Measurements from ENCODE around the gene TBXAS1. TPM values are rescaled to one million over a fixed set of nuclear protein-coding genes. Genes with fewer than 3 reads are reported as not detected.
A peak's percentile ranks its signal among the peaks of the same experiment; 100 is the strongest.

The TBXAS1 gene
- polyA plus RNA-seq, 3 donors from 2014 or later = 59.6 to 93.3 (median 68.7) TPM

- H3K4me1 Mint-ChIP-seq = peaks cover 23 to 40% of the 10 kb centered on the region in 2 donors
- peak overlapping the region in 2 of 5 donors; percentile 19 to 47 for H3K4me3 Mint-ChIP-seq
- no peaks in the 10 kb centered on the region for H3K9me3 Mint-ChIP-seq
- H3K27ac Mint-ChIP-seq = peak overlapping the region in 4 of 6 donors; percentile 22 to 83 (median 60)
- H3K27me3 Mint-ChIP-seq (ENCODE audit: low read depth in 3 of 3) = peaks cover 0 to 8% (median 5%) of the 10 kb centered on the region in 3 donors
- peaks cover 21 to 50% (median 34%) of the 10 kb centered on the region in 3 donors for H3K36me3 Mint-ChIP-seq
- DNase-seq = no peak
Measured at GRCh38 chr7:140035400-140036223, 206.5 kb downstream of the TBXAS1 start.

- peaks cover 0 to 8% (median 1%) of the 10 kb centered on the region in 3 donors for H3K27me3 Mint-ChIP-seq (ENCODE audit: low read depth in 3 of 3)
- no peaks in the 10 kb centered on the region for H3K9me3 Mint-ChIP-seq
- H3K27ac Mint-ChIP-seq = peak overlapping the region in 5 of 6 donors; percentile 40 to 71 (median 56)
- H3K36me3 Mint-ChIP-seq = peaks cover 25 to 52% (median 33%) of the 10 kb centered on the region in 3 donors
- DNase-seq = peak; percentile 12 to 28 (median 14)
- H3K4me3 Mint-ChIP-seq = peak overlapping the region in 2 of 5 donors; percentile 17 to 53
- H3K4me1 Mint-ChIP-seq = peaks cover 23 to 46% of the 10 kb centered on the region in 2 donors
Measured at GRCh38 chr7:140036224-140036962, 207.3 kb downstream of the TBXAS1 start.

GRCh38 chr7:140039066-140039465, 210.0 kb downstream of the TBXAS1 start:
- H3K36me3 Mint-ChIP-seq = peaks cover 25 to 47% (median 34%) of the 10 kb centered on the region in 3 donors
- peaks cover 19 to 41% of the 10 kb centered on the region in 2 donors for H3K4me1 Mint-ChIP-seq
- no peak overlapping the region for H3K4me3 Mint-ChIP-seq
- DNase-seq = no peak
- H3K9me3 Mint-ChIP-seq = no peaks in the 10 kb centered on the region
- peak overlapping the region in 2 of 6 donors; percentile 18 to 70 for H3K27ac Mint-ChIP-seq
- H3K27me3 Mint-ChIP-seq (ENCODE audit: low read depth in 3 of 3) = peaks cover 0 to 8% (median 1%) of the 10 kb centered on the region in 3 donors

DNA sequence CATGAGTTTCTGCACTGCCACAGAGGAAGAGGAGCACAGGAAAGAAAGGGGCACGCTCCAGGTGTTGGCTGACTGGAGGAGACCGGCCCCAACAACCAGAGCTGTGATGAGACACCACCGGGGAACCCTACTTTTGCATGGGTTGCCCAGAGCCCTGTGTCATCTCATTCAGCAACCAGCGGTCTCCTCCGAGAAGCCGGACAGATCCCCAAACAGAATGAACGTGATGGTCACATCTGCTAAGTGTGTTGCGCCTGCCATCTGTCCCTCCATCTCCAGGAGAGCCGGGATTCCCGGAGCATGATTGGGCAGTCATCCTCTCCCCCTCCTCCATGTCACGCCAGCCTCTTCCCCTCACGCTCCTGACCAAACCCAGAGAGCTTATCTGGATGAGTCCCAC, 210.8 kb downstream of the TBXAS1 start:
- H3K4me1 Mint-ChIP-seq = peaks cover 19 to 41% of the 10 kb centered on the region in 2 donors
- DNase-seq = no peak
- no peak overlapping the region for H3K27ac Mint-ChIP-seq
- peaks cover 0 to 8% (median 1%) of the 10 kb centered on the region in 3 donors for H3K27me3 Mint-ChIP-seq (ENCODE audit: low read depth in 3 of 3)
- no peaks in the 10 kb centered on the region for H3K9me3 Mint-ChIP-seq
- H3K4me3 Mint-ChIP-seq = no peak overlapping the region
- H3K36me3 Mint-ChIP-seq = peaks cover 30 to 48% (median 36%) of the 10 kb centered on the region in 3 donors

DNA sequence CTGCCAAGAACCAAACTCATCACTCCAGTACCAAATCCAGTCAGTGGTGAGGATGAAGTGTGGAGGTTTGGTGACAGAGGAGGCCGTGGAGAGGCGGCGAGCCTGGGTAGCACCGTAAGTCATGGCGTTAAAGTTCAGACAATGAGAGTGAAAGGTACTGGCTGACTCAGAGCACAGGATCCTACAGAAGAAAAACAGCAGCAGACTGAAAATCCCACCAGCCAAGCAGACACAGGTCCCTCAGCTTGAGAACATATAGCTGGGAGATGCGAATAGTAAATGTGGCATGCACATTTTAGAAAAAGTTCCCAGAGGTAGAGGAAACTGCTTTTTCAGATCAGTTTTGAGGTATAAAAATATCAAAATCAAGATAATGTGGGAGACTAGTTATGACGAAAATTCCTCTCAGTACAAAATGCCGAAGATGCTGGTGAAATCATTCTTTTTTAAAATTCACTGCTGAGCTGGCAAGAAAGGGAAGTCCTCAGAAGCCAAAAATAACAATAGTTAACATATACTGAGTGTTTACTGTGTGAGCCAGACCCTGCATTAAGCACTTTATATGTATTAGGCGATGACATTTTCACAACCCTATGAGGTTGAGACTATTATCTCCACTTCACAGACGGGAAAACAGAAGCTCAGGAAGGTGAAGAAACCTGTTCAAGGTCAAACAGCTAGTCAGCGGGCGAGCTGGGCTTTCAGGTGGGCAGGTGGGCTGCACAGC, 212.8 kb downstream of the TBXAS1 start:
- no peak overlapping the region for H3K27ac Mint-ChIP-seq
- no peaks in the 10 kb centered on the region for H3K9me3 Mint-ChIP-seq
- peaks cover 4 to 25% of the 10 kb centered on the region in 2 donors for H3K4me1 Mint-ChIP-seq
- H3K36me3 Mint-ChIP-seq = peaks cover 37 to 45% (median 41%) of the 10 kb centered on the region in 3 donors
- H3K27me3 Mint-ChIP-seq (ENCODE audit: low read depth in 3 of 3) = peaks cover 0 to 6% (median 0%) of the 10 kb centered on the region in 3 donors
- no peak overlapping the region for H3K4me3 Mint-ChIP-seq
- no peak for DNase-seq

DNA sequence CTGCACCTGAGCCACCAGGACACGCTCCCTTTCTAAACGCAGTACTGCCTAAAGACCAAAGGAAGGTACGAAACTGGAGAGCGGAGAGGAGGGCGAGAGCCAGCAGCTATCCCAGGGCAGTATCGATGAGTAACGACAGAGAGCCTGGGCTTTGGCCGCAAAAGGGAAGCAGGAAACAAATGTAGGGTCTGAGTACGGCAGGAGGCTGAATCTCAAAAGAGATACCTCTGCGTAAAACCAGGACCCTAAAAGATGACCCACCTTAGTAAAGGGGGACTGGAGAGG, 213.3 kb downstream of the TBXAS1 start:
- DNase-seq = no peak

DNA sequence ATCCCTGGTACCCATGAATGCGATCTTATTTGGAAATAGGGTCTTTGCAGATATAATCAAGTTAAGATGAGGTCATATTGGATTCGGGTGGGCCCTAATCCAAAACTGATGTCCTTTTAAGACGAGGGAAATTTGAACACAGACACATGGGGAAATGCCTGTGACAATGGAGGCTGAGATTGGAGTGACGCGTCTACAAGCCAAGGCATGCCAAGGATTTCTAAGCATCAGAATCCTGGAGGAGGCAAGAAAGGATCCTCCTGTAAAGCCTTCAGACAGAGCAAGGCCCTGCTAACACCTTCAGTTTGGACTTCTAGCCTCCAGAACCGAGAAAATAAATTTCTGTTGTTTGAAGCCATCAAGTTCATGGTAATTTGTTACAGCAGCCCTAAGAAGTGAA, 215.2 kb downstream of the TBXAS1 start:
- Mint-ChIP-seq H3K9me3 (no peaks in the 10 kb centered on the region), H3K27me3 (ENCODE audit: low read depth in 3 of 3) (peaks cover 0 to 4% (median 2%) of the 10 kb centered on the region in 3 donors), H3K4me3 (no peak overlapping the region), H3K36me3 (peaks cover 33 to 45% (median 40%) of the 10 kb centered on the region in 3 donors), H3K4me1 (peaks cover 1 to 12% of the 10 kb centered on the region in 2 donors), H3K27ac (peak overlapping the region in 1 of 6 donors; percentile 46)
- no peak for DNase-seq

More for the DNA sequence above, 213.3 kb downstream of the TBXAS1 start:
- Mint-ChIP-seq H3K4me1 (peaks cover 1 to 22% of the 10 kb centered on the region in 2 donors), H3K9me3 (no peaks in the 10 kb centered on the region), H3K27me3 (ENCODE audit: low read depth in 3 of 3) (peaks cover 0 to 4% (median 0%) of the 10 kb centered on the region in 3 donors), H3K4me3 (no peak overlapping the region), H3K36me3 (peaks cover 39 to 45% (median 41%) of the 10 kb centered on the region in 3 donors), H3K27ac (no peak overlapping the region)

- no peak for DNase-seq
- H3K9me3 Mint-ChIP-seq = no peaks in the 10 kb centered on the region
- no peak overlapping the region for H3K4me3 Mint-ChIP-seq
- peaks cover 0 to 19% of the 10 kb centered on the region in 2 donors for H3K4me1 Mint-ChIP-seq
- peaks cover 0 to 2% (median 2%) of the 10 kb centered on the region in 3 donors for H3K27me3 Mint-ChIP-seq (ENCODE audit: low read depth in 3 of 3)
- peak overlapping the region in 1 of 6 donors; percentile 9 for H3K27ac Mint-ChIP-seq
- peaks cover 33 to 37% (median 33%) of the 10 kb centered on the region in 3 donors for H3K36me3 Mint-ChIP-seq
Measured at GRCh38 chr7:140045697-140046096, 216.6 kb downstream of the TBXAS1 start.

DNA sequence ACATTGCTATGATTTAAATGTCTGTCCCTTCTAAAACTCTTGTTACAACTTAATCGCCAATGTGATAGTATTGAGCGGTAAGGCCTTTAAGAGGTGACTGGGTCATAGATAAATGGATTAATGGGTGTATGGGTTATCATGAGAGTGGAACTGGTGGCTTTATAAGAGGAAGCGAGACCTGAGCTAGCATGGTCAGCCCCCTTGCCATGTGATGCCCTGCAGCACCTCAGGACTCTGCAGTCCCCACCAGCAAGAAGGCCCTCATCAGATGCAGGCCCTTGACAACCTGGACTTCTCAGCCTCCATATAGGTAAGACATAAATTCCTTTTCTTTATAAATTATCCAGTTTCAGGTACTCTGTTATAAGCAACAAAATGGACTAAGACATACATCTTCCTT, 218.1 kb downstream of the TBXAS1 start:
- H3K27ac Mint-ChIP-seq = no peak overlapping the region
- H3K4me1 Mint-ChIP-seq = peaks cover 0 to 14% of the 10 kb centered on the region in 2 donors
- no peak overlapping the region for H3K4me3 Mint-ChIP-seq
- DNase-seq = no peak
- H3K36me3 Mint-ChIP-seq = peaks cover 24 to 32% (median 28%) of the 10 kb centered on the region in 3 donors
- H3K9me3 Mint-ChIP-seq = no peaks in the 10 kb centered on the region
- H3K27me3 Mint-ChIP-seq (ENCODE audit: low read depth in 3 of 3) = peaks cover 1 to 2% (median 2%) of the 10 kb centered on the region in 3 donors

GRCh38 chr7:140048138-140048537, 219.1 kb downstream of the TBXAS1 start:
- peaks cover 27 to 36% (median 32%) of the 10 kb centered on the region in 3 donors for H3K36me3 Mint-ChIP-seq
- H3K27me3 Mint-ChIP-seq (ENCODE audit: low read depth in 3 of 3) = peaks cover 1 to 2% (median 2%) of the 10 kb centered on the region in 3 donors
- peaks cover under 1 to 17% of the 10 kb centered on the region in 2 donors for H3K4me1 Mint-ChIP-seq
- no peak overlapping the region for H3K4me3 Mint-ChIP-seq
- no peaks in the 10 kb centered on the region for H3K9me3 Mint-ChIP-seq
- no peak for DNase-seq
- H3K27ac Mint-ChIP-seq = peak overlapping the region in 2 of 6 donors; percentile 9 to 42

DNA sequence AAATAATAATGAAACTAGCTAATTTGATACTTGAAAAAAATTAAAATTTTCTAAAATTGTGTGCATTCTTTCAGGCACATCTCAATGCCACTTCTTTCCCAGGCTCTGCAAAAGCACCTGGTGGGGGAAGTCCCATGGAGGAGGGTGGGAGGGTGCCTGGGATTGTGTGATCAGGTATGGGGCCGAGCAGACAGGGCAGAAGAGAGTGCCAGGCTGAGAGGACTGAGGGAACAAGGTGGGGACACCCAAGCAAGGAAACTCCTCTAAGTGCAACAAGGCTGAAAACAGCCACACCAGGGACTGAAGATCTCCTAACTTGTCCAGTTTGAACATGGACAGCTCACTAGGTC, 219.9 kb downstream of the TBXAS1 start:
- Mint-ChIP-seq H3K27ac (peak overlapping the region in 1 of 6 donors; percentile 65), H3K9me3 (no peaks in the 10 kb centered on the region), H3K4me3 (no peak overlapping the region), H3K36me3 (peaks cover 29 to 36% (median 32%) of the 10 kb centered on the region in 3 donors), H3K4me1 (peaks cover 8 to 25% of the 10 kb centered on the region in 2 donors), H3K27me3 (ENCODE audit: low read depth in 3 of 3) (peaks cover 1 to 2% (median 2%) of the 10 kb centered on the region in 3 donors)
- no peak for DNase-seq

DNA sequence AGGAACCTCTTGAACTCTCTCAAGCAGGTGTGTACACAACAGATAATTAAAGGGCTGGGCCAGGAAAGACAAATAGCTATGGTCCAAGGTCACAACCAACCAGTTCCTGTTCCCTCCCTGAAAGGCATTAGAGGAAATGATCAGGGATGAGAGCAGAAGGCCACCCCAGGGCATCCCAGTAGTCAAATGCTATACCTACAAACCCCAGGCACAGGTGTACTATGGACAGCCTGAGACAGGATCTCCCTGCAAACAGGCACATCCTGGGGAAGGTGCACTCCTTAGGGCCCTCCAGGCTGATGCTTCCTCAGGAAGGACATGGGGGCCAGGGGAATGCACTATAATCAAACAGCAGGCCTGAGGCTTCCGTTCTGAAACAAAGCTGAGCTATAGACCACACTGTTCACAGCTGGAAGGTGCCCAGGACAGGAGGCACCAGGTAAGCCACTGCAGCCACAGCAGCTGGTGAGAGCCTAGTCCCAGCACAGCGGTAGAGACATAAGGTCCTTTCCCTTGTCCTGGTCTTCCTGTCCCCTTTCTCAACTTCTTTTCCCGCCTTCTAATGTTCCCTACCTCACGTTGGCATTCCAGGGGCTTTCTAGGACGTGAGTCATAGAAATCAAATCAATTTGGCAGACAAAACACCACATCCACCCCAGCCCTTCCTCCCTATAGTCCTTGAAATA, 220.4 kb downstream of the TBXAS1 start:
- DNase-seq = no peak
- no peaks in the 10 kb centered on the region for H3K9me3 Mint-ChIP-seq
- peaks cover 27 to 33% (median 29%) of the 10 kb centered on the region in 3 donors for H3K36me3 Mint-ChIP-seq
- H3K27ac Mint-ChIP-seq = peak overlapping the region in 2 of 6 donors; percentile 1 to 65
- H3K4me1 Mint-ChIP-seq = peaks cover 13 to 30% of the 10 kb centered on the region in 2 donors
- peaks cover 1 to 2% (median 2%) of the 10 kb centered on the region in 3 donors for H3K27me3 Mint-ChIP-seq (ENCODE audit: low read depth in 3 of 3)
- no peak overlapping the region for H3K4me3 Mint-ChIP-seq

DNA sequence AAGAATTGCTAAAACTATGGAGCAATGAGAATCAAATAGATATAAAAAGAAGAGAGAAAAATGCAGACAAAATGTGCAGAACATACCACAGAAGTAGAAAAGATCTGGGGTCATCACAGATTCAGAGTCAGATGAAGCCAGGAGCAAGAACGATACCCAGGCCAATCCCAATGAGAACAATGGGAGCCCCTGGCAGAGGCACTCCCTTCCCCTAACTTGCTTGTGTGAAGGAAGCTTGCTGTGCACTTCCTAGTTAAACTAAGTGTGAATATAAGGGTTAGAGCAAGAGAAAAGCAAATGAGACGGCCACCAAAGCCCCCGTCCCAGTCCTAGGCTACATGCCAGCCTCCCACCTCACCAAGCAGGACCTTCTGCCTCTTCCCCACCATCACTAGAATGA, 221.0 kb downstream of the TBXAS1 start:
- Mint-ChIP-seq H3K27ac (peak overlapping the region in 1 of 6 donors; percentile 1), H3K36me3 (peaks cover 24 to 33% (median 26%) of the 10 kb centered on the region in 3 donors), H3K4me1 (peaks cover 18 to 36% of the 10 kb centered on the region in 2 donors), H3K4me3 (no peak overlapping the region), H3K27me3 (ENCODE audit: low read depth in 3 of 3) (peaks cover 1 to 2% (median 2%) of the 10 kb centered on the region in 3 donors), H3K9me3 (no peaks in the 10 kb centered on the region)
- DNase-seq = no peak

Data from immature natural killer cell (primary cell).